GM12865 (cell line): Measurements from ENCODE around the gene PPIE.

Experiments
- DNase-seq: peaks from one replicate; pipeline ENCODE4 v3.0.0; 2010; ENCODE audit warnings: low read depth
- H3K4me3 ChIP-seq: 2 replicates; pipeline ENCODE4 v1.5.1; 2011; ENCODE audit warnings: mild to moderate bottlenecking, low read depth, low read length, control low read depth
- TF ChIP-seq, protein P1 (sequence below): IDR thresholded peaks from 2 replicates; pipeline ENCODE4 v1.5.1; 2011; ENCODE audit warnings: low read length, control low read depth, low read depth, inconsistent platforms; ENCODE audit not compliant: insufficient read depth; ENCODE audit errors: missing control alignments

Gene PPIE

GRCh38 chr1:39788426-39788757, 49.7 kb downstream of the PPIE start:
- DNase-seq: no peak
- peak overlapping the region; percentile 64 for H3K4me3 ChIP-seq
- TF ChIP-seq, protein P1, sequence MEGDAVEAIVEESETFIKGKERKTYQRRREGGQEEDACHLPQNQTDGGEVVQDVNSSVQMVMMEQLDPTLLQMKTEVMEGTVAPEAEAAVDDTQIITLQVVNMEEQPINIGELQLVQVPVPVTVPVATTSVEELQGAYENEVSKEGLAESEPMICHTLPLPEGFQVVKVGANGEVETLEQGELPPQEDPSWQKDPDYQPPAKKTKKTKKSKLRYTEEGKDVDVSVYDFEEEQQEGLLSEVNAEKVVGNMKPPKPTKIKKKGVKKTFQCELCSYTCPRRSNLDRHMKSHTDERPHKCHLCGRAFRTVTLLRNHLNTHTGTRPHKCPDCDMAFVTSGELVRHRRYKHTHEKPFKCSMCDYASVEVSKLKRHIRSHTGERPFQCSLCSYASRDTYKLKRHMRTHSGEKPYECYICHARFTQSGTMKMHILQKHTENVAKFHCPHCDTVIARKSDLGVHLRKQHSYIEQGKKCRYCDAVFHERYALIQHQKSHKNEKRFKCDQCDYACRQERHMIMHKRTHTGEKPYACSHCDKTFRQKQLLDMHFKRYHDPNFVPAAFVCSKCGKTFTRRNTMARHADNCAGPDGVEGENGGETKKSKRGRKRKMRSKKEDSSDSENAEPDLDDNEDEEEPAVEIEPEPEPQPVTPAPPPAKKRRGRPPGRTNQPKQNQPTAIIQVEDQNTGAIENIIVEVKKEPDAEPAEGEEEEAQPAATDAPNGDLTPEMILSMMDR: no peak

DNA sequence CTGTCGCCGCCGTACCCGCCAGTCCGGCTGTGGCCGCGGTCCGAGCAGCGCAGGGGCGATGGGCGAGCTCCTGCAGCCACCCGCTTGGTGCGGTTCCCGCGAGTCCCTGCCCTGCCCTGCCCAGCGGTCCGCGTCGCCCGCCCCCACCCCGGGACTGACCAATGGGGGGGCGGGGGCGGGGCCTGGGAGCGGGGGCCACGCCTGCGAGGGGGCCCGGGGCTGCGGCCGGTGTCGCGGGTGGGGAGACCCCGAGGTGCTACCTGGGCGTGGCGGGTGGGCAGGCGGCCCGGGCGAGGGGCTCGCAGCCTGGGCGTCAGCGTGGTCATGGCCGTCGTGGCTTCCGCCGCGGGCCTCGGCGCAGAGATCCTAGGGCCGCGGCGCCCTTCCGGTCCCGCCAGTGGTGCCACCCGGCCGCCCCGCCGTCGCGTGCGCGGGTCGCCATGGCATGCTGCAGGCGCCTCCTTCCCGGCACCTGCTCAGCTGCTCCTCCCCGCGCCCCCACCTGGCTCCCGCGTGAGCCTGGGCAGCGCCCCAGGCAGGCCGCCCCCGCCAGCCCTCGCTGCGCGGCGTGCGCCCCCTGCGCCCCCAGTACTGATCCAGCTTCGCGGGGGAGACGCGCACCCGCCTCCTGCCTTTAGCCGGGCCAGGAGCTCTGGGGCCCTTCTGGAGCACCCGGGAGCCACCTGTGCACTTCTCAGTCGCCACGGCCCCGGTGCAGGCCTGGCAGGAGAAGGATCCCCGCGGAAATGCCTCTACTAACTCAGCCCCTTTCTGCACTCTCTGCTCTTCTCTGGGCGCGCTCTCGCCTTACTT, 50.3 kb downstream of the PPIE start, which contains the start of gene BMP8B:
Gene BMP8B, minus strand, starts transcription at position 108 of the 813 bp plus-strand sequence. CDS start 380 bp downstream, outside the sequence.
- peak within 1 kb of the TSS; percentile 64 for H3K4me3 ChIP-seq
- DNase-seq: peak; percentile 83
- TF ChIP-seq, protein P1: no peak

- peak overlapping the region; percentile 64 for H3K4me3 ChIP-seq
- DNase-seq: no peak
These were observed 51.0 kb downstream of the PPIE start for GRCh38 chr1:39789571-39790110.

DNA sequence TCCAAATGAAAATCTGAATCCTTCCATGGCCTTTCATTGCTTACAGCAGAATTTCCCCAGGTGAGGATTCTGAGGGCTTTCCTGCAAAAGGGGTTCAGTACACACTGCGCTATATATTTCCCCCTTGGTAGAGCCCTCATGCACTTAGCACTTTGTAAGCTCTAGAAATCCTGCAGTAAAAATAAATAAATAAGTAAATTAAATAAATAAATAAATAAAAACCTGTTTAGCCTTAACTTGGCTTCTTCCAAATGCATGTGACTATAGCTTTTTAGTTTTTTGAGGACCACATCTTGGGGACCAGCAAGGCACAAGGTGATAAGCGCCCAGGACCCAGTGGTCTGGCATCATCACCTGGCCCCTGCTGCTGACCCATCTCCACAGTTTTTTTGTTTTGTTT, 53.2 kb downstream of the PPIE start:
- H3K4me3 ChIP-seq: no peak overlapping the region
- TF ChIP-seq, protein P1: no peak
- DNase-seq: no peak

More at GRCh38 chr1:39789571-39790110, 51.0 kb downstream of the PPIE start:
- TF ChIP-seq, protein P1: no peak

DNA sequence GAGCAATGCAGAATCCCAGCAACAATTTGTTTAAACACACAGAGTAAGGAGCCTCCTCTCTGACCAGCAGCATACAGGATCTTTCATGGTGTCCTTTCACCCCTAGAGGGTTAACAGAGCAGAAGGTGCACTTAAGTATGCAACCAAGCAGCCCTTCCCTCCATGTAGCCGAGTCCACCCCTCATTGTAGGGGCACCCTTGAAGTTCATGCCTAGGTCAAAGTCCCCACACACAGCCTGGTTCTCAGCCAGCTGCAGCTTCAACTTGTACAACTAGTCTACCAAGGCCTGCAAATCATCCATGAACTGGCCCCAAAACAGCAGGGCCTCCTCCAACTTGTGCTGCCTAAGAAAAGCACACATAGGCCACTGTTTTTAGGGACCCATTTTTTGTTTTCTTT, 57.0 kb downstream of the PPIE start:
- no peak for DNase-seq
- TF ChIP-seq, protein P1: no peak
- H3K4me3 ChIP-seq: no peak overlapping the region

DNA sequence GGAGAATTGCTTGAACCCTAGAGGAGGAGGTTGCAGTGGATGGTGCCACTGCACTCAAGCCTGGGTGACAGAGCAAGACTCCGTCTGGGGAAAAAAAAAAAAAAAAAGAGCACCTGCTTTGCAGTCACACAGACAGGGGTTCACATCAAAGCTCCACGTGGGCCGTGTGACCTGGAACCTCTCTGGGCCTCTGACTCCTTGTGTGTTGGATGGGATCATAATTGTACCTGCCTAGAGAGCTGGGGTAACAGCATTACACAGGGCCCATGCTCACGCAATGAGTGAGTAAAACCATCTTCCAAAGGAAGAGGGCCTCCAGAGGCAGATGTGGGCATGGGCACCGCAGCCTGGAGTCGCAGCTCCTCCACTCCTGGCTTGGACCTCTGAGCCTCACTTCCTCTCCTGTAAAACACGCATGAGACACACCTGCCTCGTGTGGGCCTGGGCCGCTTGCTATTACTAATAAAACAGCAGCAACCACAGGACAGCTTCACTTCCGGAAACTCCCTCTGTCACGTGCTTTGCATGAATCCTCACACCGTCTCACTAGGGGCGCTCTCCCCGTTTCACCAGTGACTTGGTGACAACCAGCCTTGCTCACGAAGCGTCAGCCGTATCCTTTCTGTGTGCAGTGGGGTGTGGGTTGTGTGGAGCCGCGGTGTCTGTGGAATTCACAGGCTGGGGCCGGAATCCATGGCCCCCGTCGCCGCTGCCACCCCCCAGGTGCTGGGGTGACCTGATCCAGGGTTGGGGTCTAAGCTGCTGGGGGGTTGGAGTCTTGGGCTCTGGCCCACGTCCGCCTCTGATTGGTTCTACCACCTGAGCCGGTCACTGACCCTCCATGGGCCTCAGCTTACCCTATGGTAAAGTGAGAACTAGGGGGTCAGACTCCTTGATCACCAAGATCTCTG, 60.4 kb downstream of the PPIE start:
- H3K4me3 ChIP-seq: peak overlapping the region; percentile 50
- peak; percentile 98 for DNase-seq
- TF ChIP-seq, protein P1: peak; percentile 66
